GM10248 (cell line): ENCODE data around the gene C22orf31.

Source experiments
- CTCF ChIA-PET: fragments of 300-600 bp; sonication (Branson Sonifier 250); formaldehyde crosslinking; extraction: SDS; loops from one replicate; lab custom pipeline; 2021; ENCODE audit warnings: antibody characterized with exemption; lab: Yijun Ruan, JAX
- POLR2A ChIA-PET: fragments of 350-650 bp; sonication (Branson Sonifier 250); formaldehyde crosslinking; extraction: SDS; loops from one replicate; lab custom pipeline; 2020; ENCODE audit warnings: antibody characterized with exemption; lab: Yijun Ruan, JAX
- DNase-seq: peaks from one replicate; pipeline ENCODE4 v3.0.0; 2012; ENCODE audit errors: extremely low spot score
- TF ChIP-seq, protein P1 (sequence below): IDR thresholded peaks from 2 replicates; pipeline ENCODE4 v1.5.1; 2012; ENCODE audit warnings: mild to moderate bottlenecking, low read depth; ENCODE audit errors: extremely low read depth, missing control alignments, control extremely low read depth

Gene C22orf31

DNA sequence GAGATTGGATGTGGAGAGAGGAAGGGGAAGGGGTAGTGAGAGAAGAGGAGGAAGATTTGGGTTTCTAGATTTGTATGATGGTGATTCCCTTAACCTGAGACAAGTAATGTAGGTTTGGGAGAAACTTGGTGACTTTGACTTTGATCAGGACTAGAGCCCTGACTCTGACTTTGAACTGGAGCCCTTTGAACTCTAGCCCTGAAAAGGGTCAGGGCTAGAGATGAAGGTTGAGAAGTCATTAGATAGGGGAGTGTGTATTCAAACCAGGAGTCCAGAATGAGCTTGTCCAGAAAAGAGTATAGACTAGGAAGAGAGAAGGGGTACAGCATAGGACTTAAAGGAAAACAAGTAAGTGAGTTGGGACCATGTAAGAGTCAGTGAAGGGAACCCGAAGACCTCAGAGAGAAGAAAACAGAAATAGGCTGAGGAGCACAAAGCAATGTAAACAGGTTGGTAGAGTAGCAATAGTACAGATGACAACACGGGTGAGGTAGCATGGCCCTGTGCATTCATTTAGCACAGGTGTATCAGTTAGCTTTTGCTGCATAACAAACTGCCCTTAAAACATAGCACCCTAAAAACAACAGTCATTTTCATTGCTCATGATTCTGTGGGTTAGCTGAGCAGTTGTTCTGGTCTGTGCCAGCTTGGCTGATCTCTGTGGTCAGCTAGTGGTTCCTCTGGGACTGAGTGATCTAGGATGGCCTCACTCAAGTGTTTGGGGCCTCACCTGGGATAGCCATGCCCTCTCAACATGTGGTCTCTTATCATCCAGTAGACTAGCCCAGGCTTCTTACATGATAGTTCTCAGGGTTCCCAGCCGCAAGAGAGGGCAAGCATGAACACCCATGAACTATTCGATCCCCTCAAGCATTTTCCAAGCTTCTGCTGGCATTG lies 43.1 kb downstream of the C22orf31 start:
- ChIA-PET CTCF (interaction anchor here (1.2 to 2.1 kb wide), 3 partner anchors 8 to 22 kb away, joined by 3 to 6 read pairs (median 5); no protein-coding TSS in a partner anchor), POLR2A (no interaction called here)
- TF ChIP-seq, protein P1, sequence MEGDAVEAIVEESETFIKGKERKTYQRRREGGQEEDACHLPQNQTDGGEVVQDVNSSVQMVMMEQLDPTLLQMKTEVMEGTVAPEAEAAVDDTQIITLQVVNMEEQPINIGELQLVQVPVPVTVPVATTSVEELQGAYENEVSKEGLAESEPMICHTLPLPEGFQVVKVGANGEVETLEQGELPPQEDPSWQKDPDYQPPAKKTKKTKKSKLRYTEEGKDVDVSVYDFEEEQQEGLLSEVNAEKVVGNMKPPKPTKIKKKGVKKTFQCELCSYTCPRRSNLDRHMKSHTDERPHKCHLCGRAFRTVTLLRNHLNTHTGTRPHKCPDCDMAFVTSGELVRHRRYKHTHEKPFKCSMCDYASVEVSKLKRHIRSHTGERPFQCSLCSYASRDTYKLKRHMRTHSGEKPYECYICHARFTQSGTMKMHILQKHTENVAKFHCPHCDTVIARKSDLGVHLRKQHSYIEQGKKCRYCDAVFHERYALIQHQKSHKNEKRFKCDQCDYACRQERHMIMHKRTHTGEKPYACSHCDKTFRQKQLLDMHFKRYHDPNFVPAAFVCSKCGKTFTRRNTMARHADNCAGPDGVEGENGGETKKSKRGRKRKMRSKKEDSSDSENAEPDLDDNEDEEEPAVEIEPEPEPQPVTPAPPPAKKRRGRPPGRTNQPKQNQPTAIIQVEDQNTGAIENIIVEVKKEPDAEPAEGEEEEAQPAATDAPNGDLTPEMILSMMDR, result no peak
- DNase-seq, result no peak

DNA sequence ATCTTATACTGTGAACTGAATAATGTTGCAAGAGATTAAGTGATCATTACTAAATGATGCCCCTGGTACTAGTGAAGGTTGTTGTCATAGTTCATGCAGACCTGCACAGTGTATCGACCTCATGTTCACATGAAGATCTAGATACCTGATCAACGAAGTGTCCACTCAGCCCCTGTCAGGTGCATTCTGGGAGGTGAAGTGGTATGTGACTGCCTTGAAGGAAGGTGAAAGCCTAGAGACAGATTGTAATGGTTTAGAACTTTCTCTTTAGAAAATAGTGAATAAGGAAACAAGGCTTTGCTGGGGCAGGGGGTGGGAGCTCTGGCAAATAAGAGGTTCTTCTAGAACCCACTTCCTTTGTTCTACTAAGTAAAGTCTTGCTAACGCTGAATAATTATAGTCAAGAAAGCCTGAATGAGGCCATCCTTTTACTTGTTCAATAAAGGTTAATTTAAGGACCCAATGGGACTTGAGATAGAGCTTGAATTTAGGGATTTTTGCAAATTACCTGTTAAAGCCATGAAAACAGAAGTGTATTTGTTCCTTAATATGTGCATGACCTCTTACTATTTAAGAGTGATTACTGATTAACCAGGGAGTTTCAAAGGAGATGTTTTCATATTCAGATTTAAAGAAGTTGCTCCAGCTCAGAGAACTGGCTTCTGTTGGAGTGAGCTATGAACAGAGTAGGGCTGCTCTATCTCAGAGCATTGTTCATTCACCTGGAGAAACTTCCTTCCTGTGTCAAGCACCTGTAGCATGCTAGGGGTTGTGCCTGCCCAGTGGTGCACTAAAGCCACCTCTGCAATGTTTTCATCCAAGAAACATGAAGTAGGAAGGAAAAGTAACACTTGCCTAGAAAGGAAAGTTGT lies 45.3 kb downstream of the C22orf31 start:
- CTCF ChIA-PET, result interaction anchor here (0.6 to 1.2 kb wide), 3 partner anchors 12 to 25 kb away, joined by 3 to 5 read pairs (median 3); no protein-coding TSS in a partner anchor
- POLR2A ChIA-PET, result no interaction called here
- TF ChIP-seq, protein P1, result no peak
- DNase-seq, result no peak

DNA sequence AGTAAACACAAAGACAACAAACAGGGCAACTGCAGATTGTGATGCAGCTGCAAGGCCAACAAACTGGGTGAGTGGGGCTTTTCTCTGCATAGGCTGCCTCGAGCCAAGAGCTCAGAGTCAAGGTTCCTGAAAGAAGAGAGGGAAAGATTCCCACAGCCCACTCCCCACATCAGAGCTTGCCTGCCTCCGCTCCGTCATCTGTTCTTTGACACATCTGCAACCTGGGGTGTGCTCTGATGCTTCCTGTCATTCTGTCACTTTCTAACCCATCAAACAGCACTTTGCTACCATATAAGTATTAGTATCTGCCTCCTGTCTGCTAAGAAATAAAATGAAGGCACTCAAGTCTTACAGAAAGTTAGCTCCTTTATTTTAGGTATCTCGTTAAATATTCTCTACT lies 46.9 kb downstream of the C22orf31 start:
- DNase-seq, result no peak
- ChIA-PET CTCF (no interaction called here), POLR2A (no interaction called here)
- TF ChIP-seq, protein P1, result no peak

DNA sequence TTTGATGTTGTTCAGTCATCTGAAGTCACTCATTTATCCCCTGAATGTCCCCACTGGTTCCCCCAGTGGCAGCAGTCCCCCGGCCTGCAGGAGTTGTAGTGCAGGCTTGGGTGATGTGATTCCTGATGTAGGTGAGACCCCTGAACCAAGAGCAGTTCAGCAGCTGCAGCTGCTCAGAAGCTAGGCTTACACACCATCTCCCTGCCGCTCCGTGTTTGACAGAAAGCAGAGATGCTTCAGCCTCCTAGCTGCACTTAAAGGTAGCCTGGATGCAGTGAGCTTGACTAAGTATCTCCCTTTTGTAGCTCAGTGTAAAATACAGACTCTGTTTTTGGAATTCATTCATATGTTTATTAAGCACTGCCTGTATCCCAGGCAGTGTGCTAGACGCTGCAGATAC lies 47.3 kb downstream of the C22orf31 start:
- CTCF ChIA-PET, result interaction anchor here (1.4 to 3.3 kb wide), 2 partner anchors 27 to 231 kb away, joined by 3 to 9 read pairs; no protein-coding TSS in a partner anchor
- POLR2A ChIA-PET, result no interaction called here
- TF ChIP-seq, protein P1, result no peak
- no peak for DNase-seq

DNA sequence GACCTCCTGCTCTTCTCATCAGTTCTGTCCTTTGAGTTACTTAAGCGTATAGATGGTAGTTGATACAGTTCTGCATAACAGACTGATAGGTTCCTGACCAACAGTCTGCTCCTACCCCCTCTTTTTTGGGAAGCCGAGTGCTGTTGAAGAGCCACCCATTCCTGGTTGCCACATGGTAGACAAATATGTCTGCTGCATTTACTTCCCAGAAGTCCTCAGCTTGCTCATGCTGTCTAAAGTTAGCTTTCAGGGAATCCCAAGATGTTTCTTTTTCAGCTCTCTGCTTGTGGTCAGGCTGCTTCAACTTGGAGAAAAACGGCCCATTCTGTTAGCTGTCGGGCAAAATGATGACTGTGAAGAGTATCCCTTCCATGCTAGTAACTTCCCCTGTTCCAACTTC lies 48.7 kb downstream of the C22orf31 start:
- DNase-seq, result no peak
- TF ChIP-seq, protein P1, result no peak
- CTCF ChIA-PET, result interaction anchor here (1.3 to 3.3 kb wide), 3 partner anchors 28 to 233 kb away, joined by 3 to 9 read pairs (median 3); no protein-coding TSS in a partner anchor
- POLR2A ChIA-PET, result no interaction called here

DNA sequence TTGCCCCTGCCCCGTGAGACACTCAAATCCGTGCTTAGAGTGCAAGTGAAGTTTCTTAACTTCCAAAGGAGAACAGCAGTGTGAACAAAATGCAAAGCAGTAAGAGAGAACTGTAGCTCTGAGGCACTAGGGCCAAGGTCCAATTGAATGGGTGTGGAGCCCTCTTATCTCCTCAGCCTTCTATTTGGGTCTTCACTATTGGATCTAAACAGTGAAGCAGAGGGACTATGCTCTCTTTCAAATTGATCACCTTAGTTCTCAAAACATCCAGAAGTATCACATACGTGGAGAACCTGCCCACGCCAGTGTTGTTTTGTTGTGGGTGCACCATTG lies 49.6 kb downstream of the C22orf31 start:
- CTCF ChIA-PET, result interaction anchor here (1.3 to 3.3 kb wide), 2 partner anchors 29 to 32 kb away, joined by 3 to 9 read pairs; no protein-coding TSS in a partner anchor
- POLR2A ChIA-PET, result no interaction called here
- no peak for DNase-seq
- TF ChIP-seq, protein P1, result no peak
